ENCODE results near the gene NKPD1. TPM values are rescaled to one million over a fixed set of nuclear protein-coding genes. Genes with fewer than 3 reads are reported as not detected.

Gene NKPD1, protein sequence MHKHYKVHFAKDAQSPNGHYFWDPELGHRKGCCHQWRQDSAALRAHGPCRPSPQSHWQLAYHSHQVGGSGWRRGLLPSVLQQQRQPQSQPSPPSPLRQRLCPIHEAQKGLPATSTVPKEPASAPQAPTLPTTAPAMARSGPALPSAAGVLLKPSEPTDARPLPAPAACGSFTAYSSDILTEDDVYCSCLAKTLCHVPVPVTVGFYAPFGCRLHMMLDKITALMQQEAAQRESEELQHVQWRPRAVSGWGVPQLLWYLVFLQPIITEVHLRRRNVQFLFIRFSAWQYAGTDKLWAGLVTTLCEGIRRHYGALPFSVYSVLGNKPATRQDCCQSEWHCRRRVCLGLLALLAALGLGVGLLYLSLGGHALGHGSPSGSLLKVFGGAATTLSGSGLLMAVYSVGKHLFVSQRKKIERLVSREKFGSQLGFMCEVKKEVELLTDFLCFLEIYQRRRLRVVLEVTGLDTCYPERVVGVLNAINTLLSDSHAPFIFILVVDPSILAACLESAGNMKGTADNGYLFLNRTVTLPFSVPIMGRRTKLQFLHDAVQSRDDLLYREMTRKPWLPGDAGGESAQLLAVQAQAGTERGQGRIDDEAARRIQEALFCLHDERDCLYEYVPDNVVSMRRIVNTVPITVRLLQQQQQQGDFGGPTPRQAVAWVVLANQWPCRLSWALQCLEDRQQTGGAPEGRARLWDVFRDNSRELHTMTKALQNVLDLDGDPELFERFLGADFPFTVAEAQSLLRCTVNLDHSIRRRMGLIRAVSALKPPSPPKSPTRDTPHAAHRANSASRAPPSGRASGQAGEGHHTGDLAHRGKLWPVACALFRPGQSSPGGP
- total RNA-seq (1 to 10 TPM; 1.3 to 4.2 TPM), polyA plus RNA-seq (ENCODE audit: insufficient read depth, low read depth, low replicate concordance) (1.0 TPM)
- long read RNA-seq, donor 1, result 0 reads
- long read RNA-seq, donor 2, partial matches to known transcripts, result 0 of 1 reads
- long read RNA-seq, donor 2, other reads (novel, unspliced or antisense), result 0 of 1 reads

GRCh38 chr19:45160870-45161737, at the start of gene NKPD1:
TSS of gene NKPD1 (minus strand) at chr19:45160982. CDS start at chr19:45160150, 832 bp downstream.
- 50 to 51% methylated on average over 6 to 18 of the region's 29 CpGs for WGBS, 2 donors
- Histone ChIP-seq H3K27me3 (no peaks in the 10 kb centered on the region), H3K36me3 (ENCODE audit: low read depth, missing control alignments) (no peaks in the 10 kb centered on the region), H3K27ac (no peak within 1 kb of the TSS), H3K9me3 (no peaks in the 10 kb centered on the region), H3K4me1 (peaks cover 6% of the 10 kb centered on the region), H3K4me3 (no peak within 1 kb of the TSS)
- no peak for DNase-seq
- TF ChIP-seq POLR2A (IDR thresholded peaks at IDR 0.05), result no peak
- TF ChIP-seq, protein P1, sequence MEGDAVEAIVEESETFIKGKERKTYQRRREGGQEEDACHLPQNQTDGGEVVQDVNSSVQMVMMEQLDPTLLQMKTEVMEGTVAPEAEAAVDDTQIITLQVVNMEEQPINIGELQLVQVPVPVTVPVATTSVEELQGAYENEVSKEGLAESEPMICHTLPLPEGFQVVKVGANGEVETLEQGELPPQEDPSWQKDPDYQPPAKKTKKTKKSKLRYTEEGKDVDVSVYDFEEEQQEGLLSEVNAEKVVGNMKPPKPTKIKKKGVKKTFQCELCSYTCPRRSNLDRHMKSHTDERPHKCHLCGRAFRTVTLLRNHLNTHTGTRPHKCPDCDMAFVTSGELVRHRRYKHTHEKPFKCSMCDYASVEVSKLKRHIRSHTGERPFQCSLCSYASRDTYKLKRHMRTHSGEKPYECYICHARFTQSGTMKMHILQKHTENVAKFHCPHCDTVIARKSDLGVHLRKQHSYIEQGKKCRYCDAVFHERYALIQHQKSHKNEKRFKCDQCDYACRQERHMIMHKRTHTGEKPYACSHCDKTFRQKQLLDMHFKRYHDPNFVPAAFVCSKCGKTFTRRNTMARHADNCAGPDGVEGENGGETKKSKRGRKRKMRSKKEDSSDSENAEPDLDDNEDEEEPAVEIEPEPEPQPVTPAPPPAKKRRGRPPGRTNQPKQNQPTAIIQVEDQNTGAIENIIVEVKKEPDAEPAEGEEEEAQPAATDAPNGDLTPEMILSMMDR (IDR thresholded peaks at IDR 0.05), result no peak
- intact Hi-C loops (cut with DNase I; ENCODE audit: low total_unique reads), result no loop called here

DNA sequence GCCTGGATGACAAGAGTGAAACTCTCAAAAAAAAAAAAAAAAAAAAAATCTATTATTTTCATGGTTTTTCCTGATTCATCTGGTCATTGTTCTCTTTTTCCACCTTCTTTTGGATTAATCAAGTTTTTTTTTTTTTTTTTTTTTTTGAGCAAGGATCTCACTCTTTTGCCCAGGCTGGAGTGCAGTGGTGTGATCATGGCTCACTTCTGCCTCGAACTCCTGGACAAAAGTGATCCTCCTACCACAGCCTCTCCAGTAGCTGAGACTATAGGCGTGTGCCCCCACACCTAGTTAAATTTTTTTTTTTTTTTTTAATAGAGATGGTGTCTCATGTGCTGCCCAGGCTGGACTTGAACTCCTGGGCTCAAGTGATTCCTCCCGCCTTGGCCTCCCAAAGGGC, 45.5 kb upstream of the NKPD1 start:
- Histone ChIP-seq H3K4me1 (no peaks in the 10 kb centered on the region), H3K36me3 (ENCODE audit: low read depth, missing control alignments) (no peaks in the 10 kb centered on the region), H3K4me3 (no peak overlapping the region), H3K9me3 (no peaks in the 10 kb centered on the region), H3K27me3 (no peaks in the 10 kb centered on the region), H3K27ac (no peak overlapping the region)
- no peak for TF ChIP-seq POLR2A (IDR thresholded peaks at IDR 0.05)
- TF ChIP-seq, protein P1 (IDR thresholded peaks at IDR 0.05), result no peak
- WGBS, 2 donors, result 92 to 93% methylated on average over 3 of the region's 3 CpGs
- intact Hi-C loops (cut with DNase I; ENCODE audit: low total_unique reads), result no loop called here
- no peak for DNase-seq

GRCh38 chr19:45205810-45206209, 45.0 kb upstream of the NKPD1 start:
- WGBS, 2 donors, result 90 to 91% methylated on average over 12 of the region's 12 CpGs
- no peaks in the 10 kb centered on the region for H3K9me3 ChIP-seq
- H3K4me3 ChIP-seq, result no peak overlapping the region
- no peaks in the 10 kb centered on the region for H3K36me3 ChIP-seq (ENCODE audit: low read depth, missing control alignments)
- no peaks in the 10 kb centered on the region for H3K27me3 ChIP-seq
- DNase-seq, result no peak
- no peaks in the 10 kb centered on the region for H3K4me1 ChIP-seq
- TF ChIP-seq POLR2A (IDR thresholded peaks at IDR 0.05), result no peak
- TF ChIP-seq, protein P1 (IDR thresholded peaks at IDR 0.05), result no peak
- intact Hi-C loops (cut with DNase I; ENCODE audit: low total_unique reads), result no loop called here
- H3K27ac ChIP-seq, result no peak overlapping the region

- 85 to 88% methylated on average over 6 of the region's 6 CpGs for WGBS, 2 donors
- H3K4me3 ChIP-seq, result no peak overlapping the region
- no peak for TF ChIP-seq POLR2A (IDR thresholded peaks at IDR 0.05)
- TF ChIP-seq, protein P1 (IDR thresholded peaks at IDR 0.05), result no peak
- no peaks in the 10 kb centered on the region for H3K9me3 ChIP-seq
- intact Hi-C loops (cut with DNase I; ENCODE audit: low total_unique reads), result no loop called here
- H3K36me3 ChIP-seq (ENCODE audit: low read depth, missing control alignments), result no peaks in the 10 kb centered on the region
- H3K4me1 ChIP-seq, result no peaks in the 10 kb centered on the region
- H3K27me3 ChIP-seq, result no peaks in the 10 kb centered on the region
- DNase-seq, result no peak
- H3K27ac ChIP-seq, result no peak overlapping the region
These were observed 41.9 kb upstream of the NKPD1 start for GRCh38 chr19:45202637-45203036.
